GM18508 (cell line): ENCODE results near the gene VAV3.
"Not testable (repeated sequence)": the region's sequence is repeated elsewhere in the genome, so short reads cannot be mapped to it uniquely, and the experiment has no call there.

Experiments used
- ATAC-seq: cut with Tn5 transposase; IDR thresholded peaks from one replicate; pipeline ENCODE4 v1.9.1; 2021; ENCODE audit warnings: moderate number of reproducible peaks; ENCODE audit not compliant: insufficient read depth, unreplicated experiment

VAV3 gene

GRCh38 chr1:107965110-107965991 is at the start of gene VAV3:
VAV3 (minus strand) TSS chr1:107965180; CDS start chr1:107964869, 311 bp downstream.
- ATAC-seq: no peak

- no peak for ATAC-seq
These were observed 47.6 kb upstream of the VAV3 start for GRCh38 chr1:108012553-108012952.

- ATAC-seq: no peak
These were observed 46.3 kb upstream of the VAV3 start for GRCh38 chr1:108011295-108011694.

GRCh38 chr1:108010581-108010980 is 45.6 kb upstream of the VAV3 start:
- no peak for ATAC-seq

DNA sequence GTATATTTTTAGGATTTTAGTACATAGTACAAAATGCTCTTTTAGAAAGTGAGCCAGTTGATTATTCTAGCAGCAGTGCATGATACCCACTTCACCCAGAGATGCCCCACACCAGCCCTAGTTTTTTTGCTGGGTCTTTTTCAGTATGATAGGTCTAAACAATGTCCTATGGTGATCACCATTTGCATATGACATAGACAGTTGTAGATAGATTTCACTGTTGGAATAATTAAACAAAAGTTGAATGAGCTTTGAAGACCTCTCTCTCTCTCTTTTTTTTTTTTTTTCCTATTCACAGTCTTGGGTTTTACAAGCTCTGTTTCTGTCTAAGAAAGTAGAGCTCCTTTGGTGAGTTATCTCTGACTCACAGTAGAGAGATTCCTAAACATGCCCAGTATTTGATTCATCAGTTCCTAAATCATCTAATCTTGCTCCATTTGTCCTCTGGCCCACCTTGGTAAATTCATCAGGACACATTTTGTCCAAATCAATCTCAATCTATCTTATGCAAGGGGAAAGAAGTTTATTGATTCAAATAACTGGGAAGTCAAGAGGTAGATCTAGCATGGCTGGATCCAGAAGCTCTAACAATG is 44.7 kb upstream of the VAV3 start:
- ATAC-seq: no peak

GRCh38 chr1:108007531-108007930 is 42.6 kb upstream of the VAV3 start:
- ATAC-seq: no peak

DNA sequence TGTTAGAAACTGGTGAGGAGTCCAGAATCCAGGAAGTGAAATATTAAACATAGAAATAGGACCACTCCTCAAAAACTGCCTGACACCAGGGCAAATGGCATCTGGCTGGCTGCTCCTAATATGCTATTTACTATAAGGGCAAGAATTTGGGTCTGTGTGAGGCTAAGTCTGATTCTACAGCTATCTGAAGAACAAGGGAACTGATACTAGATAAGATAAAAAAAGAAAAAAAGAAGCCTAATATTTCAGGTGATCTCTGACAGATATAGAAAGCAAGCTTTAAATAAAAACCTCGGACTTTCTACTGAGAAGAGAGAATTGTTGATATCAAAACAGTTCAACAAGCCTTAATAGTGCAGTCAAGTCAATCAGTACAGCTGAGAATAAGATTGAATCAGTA is 42.1 kb upstream of the VAV3 start:
- ATAC-seq: no peak

- ATAC-seq: not testable (repeated sequence)
These were observed 39.9 kb upstream of the VAV3 start for GRCh38 chr1:108004919-108005318.

- ATAC-seq: no peak
These were observed 35.7 kb upstream of the VAV3 start for GRCh38 chr1:108000620-108001111.

DNA sequence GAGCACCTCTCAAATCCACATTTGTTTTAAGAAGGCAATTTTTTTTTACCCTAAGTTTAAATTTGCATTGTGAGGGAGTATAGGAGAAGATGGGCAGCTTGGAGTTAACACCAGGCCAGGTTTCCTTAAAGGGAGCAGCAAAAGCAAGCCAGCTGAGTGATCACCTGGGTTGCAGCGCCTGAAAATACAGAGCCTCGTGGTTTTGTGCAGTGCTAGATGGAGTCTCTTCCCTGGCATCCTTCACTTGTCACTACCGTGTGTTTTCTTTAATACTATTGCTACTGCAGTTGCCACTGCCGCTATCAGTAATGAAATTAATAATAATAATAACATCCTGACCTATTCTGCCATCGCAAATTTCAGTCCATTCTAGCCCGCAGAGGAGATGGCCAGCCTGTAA is 35.2 kb upstream of the VAV3 start:
- no peak for ATAC-seq

- no peak for ATAC-seq
These were observed 32.9 kb upstream of the VAV3 start for GRCh38 chr1:107997866-107998265.

DNA sequence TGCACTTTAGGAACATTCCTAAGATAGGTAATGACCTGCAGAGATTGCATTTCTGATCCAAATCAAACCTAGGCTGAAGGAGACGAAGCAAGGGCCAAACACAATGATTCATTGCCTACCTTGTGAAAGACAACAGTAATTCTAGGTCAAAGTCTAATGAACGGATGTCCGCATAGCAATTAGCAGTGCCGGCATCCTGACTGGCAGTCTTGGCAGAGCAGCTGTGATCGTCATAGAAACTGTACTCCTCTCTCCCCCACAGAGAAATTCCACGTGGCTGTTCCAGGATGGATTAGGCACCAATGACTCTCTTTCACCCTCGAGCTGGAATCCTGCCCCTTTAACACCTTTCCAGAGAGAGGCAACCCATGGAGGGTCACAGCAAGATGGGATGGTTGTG is 28.9 kb upstream of the VAV3 start:
- ATAC-seq: no peak

- ATAC-seq: no peak
These were observed 27.4 kb upstream of the VAV3 start for GRCh38 chr1:107992347-107992746.

DNA sequence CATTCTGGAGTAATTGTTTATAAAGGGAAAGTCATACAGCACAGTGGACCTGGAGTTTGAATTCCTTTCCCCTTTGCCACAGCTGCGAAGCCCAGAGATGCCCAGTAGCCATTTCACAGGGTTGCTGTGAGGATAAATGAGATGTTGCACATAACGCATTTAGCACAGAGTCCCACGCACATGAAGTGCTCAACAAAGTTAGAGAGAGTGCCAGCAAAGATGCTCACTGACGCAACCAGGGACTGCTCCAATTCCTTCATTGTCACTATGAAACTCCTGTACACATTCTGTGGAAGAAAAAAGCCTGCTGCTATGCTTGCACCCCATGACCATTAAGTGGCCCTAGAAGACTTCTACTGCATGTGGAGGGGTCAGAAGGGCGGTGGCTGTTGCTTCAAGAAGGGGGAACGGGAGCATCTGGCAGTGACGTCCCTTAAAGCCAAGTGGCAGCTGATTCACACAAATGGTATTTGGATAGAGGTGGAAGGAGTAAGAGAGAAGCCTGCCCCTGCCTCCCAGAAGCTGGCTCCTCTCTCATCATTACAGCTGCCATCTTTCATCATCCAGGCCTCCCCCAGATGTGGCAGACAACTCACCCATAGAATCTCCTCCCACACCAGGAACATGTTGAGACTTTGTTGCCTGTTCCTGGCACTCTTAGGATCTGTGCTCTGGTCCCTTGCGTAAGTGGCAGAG is 26.5 kb upstream of the VAV3 start:
- ATAC-seq: no peak

DNA sequence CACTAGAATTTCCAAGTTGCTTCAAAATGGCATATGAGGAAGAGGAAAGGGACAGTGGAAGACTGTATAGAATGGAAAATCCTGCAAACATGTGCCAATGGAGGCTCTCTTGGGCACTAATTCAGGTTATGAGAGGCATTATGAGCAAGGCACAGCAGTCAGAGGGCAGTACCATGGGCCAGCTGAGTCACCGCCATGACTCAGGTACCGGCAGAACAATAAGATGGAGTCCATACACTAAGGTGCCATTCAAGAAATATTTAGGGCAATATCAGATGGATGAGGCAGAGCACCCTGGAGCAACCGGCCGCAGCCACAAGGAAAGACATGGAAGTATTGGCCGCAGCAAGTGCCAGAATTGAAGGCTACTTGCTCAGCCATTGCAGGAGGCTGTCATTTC is 25.6 kb upstream of the VAV3 start:
- no peak for ATAC-seq

GRCh38 chr1:107981277-107981676 is 16.3 kb upstream of the VAV3 start:
- ATAC-seq: no peak

DNA sequence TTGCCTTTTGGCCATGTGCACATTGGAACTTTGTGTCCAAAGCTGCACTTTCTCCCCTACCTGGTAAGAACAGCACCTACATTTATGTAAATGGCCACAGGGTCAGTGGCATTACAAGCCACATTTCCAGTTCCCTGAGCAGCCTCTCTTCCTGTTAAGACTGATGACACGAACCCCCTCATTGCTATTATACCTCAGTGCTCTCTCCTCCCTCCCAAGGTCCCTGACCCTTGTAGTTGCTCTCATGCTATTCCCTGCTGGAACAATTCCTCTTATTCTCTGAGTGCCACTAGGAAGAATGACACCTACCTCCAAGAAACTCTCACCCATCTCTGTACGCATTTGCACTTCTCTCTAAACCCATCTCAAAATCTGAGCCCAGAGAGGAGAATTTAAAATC is 14.9 kb upstream of the VAV3 start:
- ATAC-seq: no peak

- no peak for ATAC-seq
These were observed 14.1 kb upstream of the VAV3 start for GRCh38 chr1:107979088-107979487.

DNA sequence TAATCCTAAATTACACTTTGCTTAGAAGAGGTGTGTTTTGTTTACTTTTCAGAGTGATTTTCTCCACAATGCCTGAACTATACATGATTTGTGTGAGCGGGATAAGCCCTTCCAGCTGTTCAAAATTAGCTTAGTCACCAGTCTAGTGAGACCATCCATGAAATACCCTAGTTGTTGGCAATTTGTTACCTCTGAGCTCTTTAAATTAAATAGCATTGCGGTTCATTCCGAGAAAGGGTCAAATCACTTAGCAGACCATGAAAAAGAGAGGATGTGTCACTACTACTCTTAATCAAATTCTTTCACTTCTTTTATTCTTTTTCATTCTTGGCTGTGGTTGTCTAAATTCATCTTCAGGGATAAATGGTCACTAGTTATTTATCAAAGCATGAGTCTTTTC is 11.9 kb upstream of the VAV3 start:
- ATAC-seq: no peak

GRCh38 chr1:107976431-107976830 is 11.5 kb upstream of the VAV3 start:
- no peak for ATAC-seq

- no peak for ATAC-seq
These were observed 10.9 kb upstream of the VAV3 start for GRCh38 chr1:107975851-107976250.
